A549 (cell line): ENCODE results near the gene HIVEP3.

ENCODE experiments used
- CTCF ChIP-seq: fragments of >200 bp; sonication (Bioruptor Twin); formaldehyde crosslinking; IDR thresholded peaks from 3 replicates; pipeline ENCODE4 v1.5.1; 2016
- POLR2A ChIP-seq: IDR thresholded peaks from 2 replicates; pipeline ENCODE4 v1.6.1; 2012; ENCODE audit warnings: mild to moderate bottlenecking, low read length
- SREBF2 ChIP-seq: fragments of 450-650 bp; IDR thresholded peaks from 2 replicates; pipeline ENCODE4 v1.6.1; 2014; ENCODE audit warnings: mild to moderate bottlenecking, moderate library complexity

DNA sequence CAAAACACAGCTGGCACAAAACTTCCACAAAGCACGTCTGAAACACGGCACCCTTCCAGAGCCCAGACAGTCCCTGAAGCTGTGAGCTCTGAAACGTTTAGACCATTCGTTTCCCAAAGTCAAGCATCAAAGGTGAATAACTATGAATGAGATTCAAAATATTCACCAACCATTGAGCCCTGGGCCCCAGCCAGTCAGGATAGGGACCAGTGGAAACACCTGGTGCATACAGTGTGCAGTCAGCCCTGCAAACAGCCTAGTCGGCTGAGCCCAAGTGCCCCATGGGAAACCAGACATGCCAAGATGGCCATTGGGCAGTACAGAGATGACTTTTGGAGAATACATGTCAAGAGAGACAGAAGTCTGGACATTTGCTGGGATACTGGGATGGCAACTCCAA, 343.9 kb downstream of the HIVEP3 start:
- TF ChIP-seq CTCF = no peak
- TF ChIP-seq SREBF2 = no peak
- no peak for TF ChIP-seq POLR2A
